HG03103 (cell line): Measurements from ENCODE around the gene MCRS1.

Source experiments
- ATAC-seq: cut with Tn5 transposase; IDR thresholded peaks from one replicate; pipeline ENCODE4 v1.9.1; 2021; ENCODE audit warnings: low read depth; ENCODE audit not compliant: unreplicated experiment

The MCRS1 gene

GRCh38 chr12:49582850-49583249 is 14.9 kb upstream of the MCRS1 start:
- ATAC-seq: no peak

GRCh38 chr12:49582201-49582600 is 14.3 kb upstream of the MCRS1 start:
- no peak for ATAC-seq

GRCh38 chr12:49580572-49581535 is 12.9 kb upstream of the MCRS1 start:
- no peak for ATAC-seq

GRCh38 chr12:49578471-49579112 is 10.7 kb upstream of the MCRS1 start:
- ATAC-seq: no peak

- ATAC-seq: no peak
These were observed 9.8 kb upstream of the MCRS1 start for GRCh38 chr12:49577589-49578315.

- ATAC-seq: peak; percentile 10
These were observed 660 bp upstream of the MCRS1 start for GRCh38 chr12:49568442-49569162.

- ATAC-seq: peak; percentile 10
These were observed 686 bp downstream of the MCRS1 start for GRCh38 chr12:49567302-49567610.

- ATAC-seq: no peak
These were observed 1.6 kb downstream of the MCRS1 start for GRCh38 chr12:49566361-49566760.

GRCh38 chr12:49565406-49566265 is 2.3 kb downstream of the MCRS1 start:
- no peak for ATAC-seq

- no peak for ATAC-seq
These were observed 3.1 kb downstream of the MCRS1 start for GRCh38 chr12:49564686-49565405.

GRCh38 chr12:49563951-49564685 is 3.8 kb downstream of the MCRS1 start:
- ATAC-seq: no peak

GRCh38 chr12:49562831-49563230 is 5.1 kb downstream of the MCRS1 start:
- no peak for ATAC-seq

GRCh38 chr12:49562233-49562632 is 5.7 kb downstream of the MCRS1 start:
- ATAC-seq: no peak

- ATAC-seq: no peak
These were observed 7.2 kb downstream of the MCRS1 start for GRCh38 chr12:49560695-49561094.

- ATAC-seq: no peak
These were observed 8.8 kb downstream of the MCRS1 start for GRCh38 chr12:49559011-49559675.

GRCh38 chr12:49558526-49558925 is 9.4 kb downstream of the MCRS1 start:
- no peak for ATAC-seq

- no peak for ATAC-seq
These were observed 10.1 kb downstream of the MCRS1 start for GRCh38 chr12:49557917-49558215.
